ENCODE results near the gene CAV2. TPM values are rescaled to one million over a fixed set of nuclear protein-coding genes. Genes with fewer than 3 reads are reported as not detected.

The CAV2 gene
- total and polyA plus RNA-seq, 9 of the 15 experiments (the other 6 are each of a cell fraction or from before 2014, with no cell fraction given), result 16.1 to 137 (median 38.3) TPM

DNA sequence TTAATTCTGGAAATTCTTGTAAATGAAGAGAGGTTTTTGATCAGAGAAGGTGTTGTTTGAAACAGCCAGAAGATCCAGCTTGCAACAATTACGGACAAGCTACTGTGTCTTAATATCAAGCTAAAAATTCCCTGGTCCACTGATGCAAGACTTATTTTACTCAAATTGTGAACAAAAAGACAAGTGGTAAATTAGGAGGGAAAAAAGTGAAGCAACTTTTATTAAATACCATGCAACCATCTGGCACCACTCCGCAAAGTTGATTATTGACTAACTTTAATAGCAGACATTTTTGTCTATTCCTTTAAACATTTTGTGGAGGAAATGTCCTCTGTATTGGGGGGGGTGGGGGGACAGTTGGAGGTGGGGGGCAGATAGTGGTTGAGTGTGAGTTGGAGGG is 5.1 kb upstream of the CAV2 start:
- POLR2A ChIA-PET, result no interaction called here
- intact Hi-C loops (cut with micrococcal nuclease) (no loop called here), in situ Hi-C loops (cut with MboI) (no loop called here)
- H3K4me1 ChIP-seq (replicated peaks in 1 of 2; ENCODE audit: control insufficient read depth in 2 of 2, insufficient read depth in 2 of 2, low read length in 2 of 2), result peaks cover 23 to 38% of the 10 kb centered on the region in 2 experiments; a peak in 4 of 5 replicates
- no TSS peak for BruUV-seq (replicated peaks)
- no peaks in the 10 kb centered on the region for H4K20me1 ChIP-seq (replicated peaks; ENCODE audit: control insufficient read depth, insufficient read depth, low read length)
- WGBS (ENCODE audit: insufficient coverage, low coverage, missing lambda C conversion rate), result 96% methylated on average over 2 of the region's 2 CpGs
- no peaks in the 10 kb centered on the region for H3K9me1 ChIP-seq (ENCODE audit: control insufficient read depth, insufficient read depth, low read length)
- H3K9ac ChIP-seq (ENCODE audit: insufficient read depth in 1 of 2, low read depth in 2 of 2, low read length in 2 of 2), result no peak overlapping the region
- no peak for TF ChIP-seq ZBTB9 (CRISPR knock-in tag; IDR thresholded peaks at IDR 0.05)
- TF ChIP-seq RB1 (IDR thresholded peaks at IDR 0.05; ENCODE audit: low read depth), result no peak
- no peak for TF ChIP-seq HCFC1 (IDR thresholded peaks at IDR 0.05; ENCODE audit: low read depth, low read length)
- TF ChIP-seq FOXP4 (CRISPR knock-in tag; IDR thresholded peaks at IDR 0.05; ENCODE audit: borderline replicate concordance), result no peak
- no peak for TF ChIP-seq ZNF589 (CRISPR knock-in tag; IDR thresholded peaks at IDR 0.05; ENCODE audit: low read depth)
- TF ChIP-seq, protein P1, sequence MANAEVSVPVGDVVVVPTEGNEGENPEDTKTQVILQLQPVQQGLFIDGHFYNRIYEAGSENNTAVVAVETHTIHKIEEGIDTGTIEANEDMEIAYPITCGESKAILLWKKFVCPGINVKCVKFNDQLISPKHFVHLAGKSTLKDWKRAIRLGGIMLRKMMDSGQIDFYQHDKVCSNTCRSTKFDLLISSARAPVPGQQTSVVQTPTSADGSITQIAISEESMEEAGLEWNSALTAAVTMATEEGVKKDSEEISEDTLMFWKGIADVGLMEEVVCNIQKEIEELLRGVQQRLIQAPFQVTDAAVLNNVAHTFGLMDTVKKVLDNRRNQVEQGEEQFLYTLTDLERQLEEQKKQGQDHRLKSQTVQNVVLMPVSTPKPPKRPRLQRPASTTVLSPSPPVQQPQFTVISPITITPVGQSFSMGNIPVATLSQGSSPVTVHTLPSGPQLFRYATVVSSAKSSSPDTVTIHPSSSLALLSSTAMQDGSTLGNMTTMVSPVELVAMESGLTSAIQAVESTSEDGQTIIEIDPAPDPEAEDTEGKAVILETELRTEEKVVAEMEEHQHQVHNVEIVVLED (CRISPR knock-in tag; IDR thresholded peaks at IDR 0.05), result no peak
- TF ChIP-seq ZBTB8A (IDR thresholded peaks at IDR 0.05; ENCODE audit: partially characterized antibody), result no peak
- DNase-seq (ENCODE audit: extremely low read depth in 1 of 4, low spot score in 3 of 4) (no peak), FAIRE-seq (no peak), ATAC-seq (no peak)
- no peaks in the 10 kb centered on the region for H3K27me3 ChIP-seq (ENCODE audit: control insufficient read depth in 2 of 2, insufficient read depth in 2 of 2, low read length in 2 of 2)
- H3K79me2 ChIP-seq (ENCODE audit: control insufficient read depth, insufficient read depth, low read length), result no peaks in the 10 kb centered on the region
- H3K4me3 ChIP-seq, result no peak overlapping the region
- no peak overlapping the region for H3K27ac ChIP-seq (ENCODE audit: extremely low read depth, low read depth, low read length)
- CTCF ChIA-PET (ENCODE audit: low intra/inter-chr PET ratio), result no interaction called here
- H2AFZ ChIP-seq (ENCODE audit: low read depth, low read length), result no peak overlapping the region
- no peak overlapping the region for H3K4me2 ChIP-seq (ENCODE audit: insufficient read depth, low read length)
- H3K9me3 ChIP-seq (replicated peaks; ENCODE audit: control insufficient read depth, insufficient read depth, low read depth, low read length), result no peaks in the 10 kb centered on the region
- no peaks in the 10 kb centered on the region for H3K36me3 ChIP-seq (ENCODE audit: control insufficient read depth, insufficient read depth, low read length)

All from K562 (cell line).